ELR (cell line): ENCODE data around the gene TTYH3.

Source experiments
- DNase-seq: peaks from one replicate; pipeline ENCODE4 v3.0.0-alpha.2; 2015; ENCODE audit warnings: low read depth

TTYH3 gene

DNA sequence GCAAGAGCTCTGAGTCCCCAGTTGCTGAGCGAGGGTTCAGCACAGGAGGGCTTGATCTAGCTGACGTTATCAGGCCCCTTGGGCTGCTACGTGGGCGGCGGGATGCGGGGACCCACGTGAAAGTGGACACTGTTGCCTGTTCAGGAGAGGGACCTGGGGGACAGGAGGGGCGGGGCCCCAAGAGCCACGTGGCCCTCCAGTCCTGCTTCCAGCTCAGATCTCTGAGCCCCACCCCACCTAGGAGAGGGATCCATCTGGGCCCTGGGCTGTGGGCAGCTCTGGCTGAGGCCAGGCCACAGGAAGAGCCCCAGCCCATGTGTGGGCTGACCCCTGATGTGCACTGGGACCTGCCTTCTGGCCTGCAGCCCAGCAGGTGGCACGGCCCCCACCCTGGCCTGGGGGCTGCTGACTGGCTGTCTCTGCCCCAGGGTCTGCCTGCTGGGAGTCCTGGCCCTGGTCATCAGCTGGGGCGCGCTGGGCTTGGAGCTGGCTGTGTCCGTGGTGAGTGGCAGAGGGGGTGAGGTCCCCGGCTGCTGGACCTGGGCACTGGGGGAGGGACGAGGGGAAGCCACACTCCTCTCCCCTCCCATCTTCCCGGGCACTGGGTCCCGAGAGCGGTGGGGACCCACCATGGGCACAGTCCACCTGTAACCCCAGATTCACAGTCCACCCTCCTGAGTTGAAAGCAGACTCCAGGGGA lies 17.5 kb downstream of the TTYH3 start:
- DNase-seq, result no peak

DNA sequence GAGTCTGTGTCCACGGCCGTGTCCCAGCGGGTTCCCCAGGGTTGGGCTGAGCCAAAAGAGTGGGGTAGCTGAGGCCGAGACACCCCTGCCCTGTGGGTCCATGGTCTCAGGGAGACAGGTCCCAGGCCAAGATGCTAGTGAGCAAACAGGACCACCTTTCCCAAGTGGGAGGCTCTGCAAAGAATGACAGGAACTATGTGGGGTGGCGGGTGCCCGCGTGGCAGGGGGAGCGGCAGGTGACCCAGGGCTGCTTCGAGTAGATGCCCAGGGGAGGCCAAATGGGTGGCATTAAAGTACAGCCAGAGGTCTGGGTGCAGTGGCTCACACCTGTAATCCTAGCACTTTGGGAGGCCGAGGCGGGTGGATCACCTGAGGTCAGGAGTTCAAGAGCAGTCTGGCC lies 18.2 kb downstream of the TTYH3 start:
- no peak for DNase-seq

DNA sequence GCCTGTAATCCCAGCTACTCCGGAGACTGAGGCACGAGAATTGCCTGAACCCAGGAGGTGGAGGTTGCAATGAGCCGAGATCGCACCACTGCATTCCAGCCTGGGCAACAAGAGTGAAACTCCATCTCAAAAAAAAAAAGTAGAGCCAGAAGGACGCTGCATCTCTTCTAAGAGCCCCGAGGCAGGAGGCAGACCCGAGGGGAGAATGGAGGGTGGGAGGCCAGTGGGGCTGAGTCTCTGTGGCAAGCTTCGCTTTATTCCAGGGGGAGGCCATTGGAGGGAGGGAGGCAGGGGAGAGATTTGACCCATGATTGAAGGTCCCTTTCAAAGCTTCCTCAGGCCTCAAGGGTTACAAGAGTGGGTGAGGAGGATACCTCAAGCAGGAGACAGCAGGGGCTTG lies 18.7 kb downstream of the TTYH3 start:
- peak; percentile 26 for DNase-seq

DNA sequence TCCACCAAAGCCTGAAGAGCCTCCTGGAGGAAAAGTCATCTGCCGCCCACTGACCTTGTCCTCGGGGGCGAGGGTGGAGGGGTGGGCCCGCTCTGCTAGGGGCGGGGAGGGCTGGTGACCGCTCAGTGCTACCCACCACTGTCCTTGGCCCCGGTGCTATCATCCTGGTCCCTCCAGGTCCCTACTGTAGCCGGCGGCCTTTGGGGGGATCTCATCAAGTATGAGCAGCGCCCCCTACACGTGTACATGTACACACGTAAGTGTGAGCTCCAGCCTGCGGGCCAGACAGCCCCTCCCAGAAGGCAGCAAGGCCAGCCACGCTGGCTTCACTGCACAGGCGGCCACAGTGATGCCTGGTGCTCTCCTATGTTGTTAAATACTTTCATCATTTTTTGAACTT lies 19.6 kb downstream of the TTYH3 start:
- no peak for DNase-seq

DNA sequence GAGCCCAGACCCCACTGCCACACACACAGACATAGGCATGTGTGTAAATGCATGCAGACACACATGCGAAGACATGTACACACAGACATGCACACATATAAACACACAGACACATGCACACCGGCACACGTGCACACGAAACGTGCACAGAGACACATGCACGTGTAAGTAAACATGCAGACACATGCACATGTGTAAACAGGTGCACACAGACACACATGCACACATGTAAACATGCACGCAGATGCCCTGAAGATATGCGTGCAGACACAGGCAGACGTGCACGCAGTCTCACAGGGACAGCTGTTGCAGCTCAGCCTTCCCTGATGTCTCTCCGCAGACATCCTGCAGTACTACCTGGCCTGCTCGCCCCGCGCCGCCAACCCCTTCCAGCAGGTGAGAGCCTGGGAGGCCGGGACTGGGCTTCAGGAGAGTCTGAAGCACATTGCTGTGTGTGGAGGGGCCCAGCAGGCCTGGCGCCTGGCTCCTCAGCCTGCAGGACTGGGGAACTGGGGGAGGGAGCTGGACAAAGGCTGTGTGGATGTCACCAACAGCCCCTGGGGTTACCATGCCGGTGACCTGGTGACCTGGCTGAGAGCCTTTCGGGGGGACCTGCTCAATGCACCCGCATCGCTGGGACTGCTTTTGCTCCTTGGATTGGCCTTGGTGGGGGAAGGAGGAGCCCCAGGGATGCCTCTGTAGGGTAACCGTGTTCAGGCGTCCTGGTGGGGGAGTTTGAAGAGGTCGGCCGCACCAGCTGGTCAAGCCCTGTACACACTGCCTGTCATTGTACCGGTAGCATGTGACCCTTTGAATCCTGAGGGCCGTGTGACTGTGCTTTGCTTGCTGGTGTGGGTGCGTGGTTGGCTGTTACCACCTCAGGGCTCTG lies 20.3 kb downstream of the TTYH3 start:
- no peak for DNase-seq

DNA sequence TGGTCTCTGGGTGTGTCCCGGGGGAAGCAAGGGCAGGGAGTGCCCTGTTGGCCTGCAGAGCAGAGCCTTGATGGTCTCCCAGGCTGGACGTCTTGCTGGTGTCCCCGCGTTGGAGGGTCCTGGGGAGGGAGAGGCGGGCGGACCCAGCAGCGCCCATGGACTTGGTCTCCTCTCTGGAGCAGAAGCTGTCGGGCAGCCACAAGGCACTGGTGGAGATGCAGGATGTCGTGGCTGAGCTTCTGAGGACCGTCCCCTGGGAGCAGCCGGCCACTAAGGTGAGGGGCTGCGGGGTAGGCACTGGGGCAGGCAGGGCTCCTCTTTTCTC lies 20.9 kb downstream of the TTYH3 start:
- DNase-seq, result no peak

DNA sequence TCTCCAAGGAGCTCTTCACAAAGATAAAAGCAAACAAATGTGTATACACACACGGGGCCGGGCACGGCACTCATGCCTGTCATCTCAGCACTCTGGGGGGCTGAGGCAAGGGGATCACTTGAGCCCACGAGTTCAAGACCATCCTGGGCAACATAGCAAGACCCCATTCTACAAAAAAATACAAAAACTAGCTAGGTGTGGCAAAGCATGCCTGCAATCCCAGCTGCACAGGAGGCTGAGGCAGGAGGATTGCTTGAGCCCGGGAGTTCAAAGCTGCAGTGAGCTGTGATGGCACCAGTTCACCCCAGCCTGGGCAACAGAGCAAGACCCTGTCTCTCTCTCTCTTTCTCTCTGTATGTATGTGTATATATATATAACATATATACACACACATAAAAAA lies 22.3 kb downstream of the TTYH3 start:
- no peak for DNase-seq

DNA sequence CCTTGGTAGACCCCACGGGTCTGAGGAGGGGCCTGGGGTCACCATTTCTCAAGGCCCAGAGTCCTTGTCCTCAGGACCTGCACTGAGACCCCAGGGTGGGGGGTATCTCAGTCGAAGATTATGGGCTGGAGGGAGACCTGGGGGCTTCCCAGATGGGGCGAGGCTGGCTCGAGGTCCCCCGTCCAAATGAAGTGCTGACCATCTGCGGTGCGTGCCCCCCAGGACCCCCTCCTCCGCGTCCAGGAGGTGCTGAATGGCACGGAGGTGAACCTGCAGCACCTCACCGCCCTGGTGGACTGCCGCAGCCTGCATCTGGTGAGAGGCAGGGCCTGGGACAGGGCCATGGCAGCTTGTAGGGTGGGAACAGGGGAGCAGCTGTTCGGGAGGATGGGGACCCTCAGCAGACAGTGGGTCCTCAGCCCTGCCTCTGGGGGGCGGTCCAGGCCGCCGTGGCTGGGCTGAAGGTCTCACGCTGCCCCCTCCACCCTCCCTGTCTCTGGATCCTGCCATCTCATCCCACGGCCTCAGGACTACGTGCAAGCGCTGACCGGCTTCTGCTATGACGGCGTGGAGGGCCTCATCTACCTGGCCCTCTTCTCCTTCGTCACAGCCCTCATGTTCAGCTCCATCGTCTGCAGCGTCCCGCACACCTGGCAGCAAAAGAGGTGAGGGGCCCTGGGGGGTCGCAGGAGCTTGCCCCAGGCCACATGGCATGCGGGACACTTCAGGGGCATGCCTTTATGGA lies 24.3 kb downstream of the TTYH3 start:
- DNase-seq, result no peak

DNA sequence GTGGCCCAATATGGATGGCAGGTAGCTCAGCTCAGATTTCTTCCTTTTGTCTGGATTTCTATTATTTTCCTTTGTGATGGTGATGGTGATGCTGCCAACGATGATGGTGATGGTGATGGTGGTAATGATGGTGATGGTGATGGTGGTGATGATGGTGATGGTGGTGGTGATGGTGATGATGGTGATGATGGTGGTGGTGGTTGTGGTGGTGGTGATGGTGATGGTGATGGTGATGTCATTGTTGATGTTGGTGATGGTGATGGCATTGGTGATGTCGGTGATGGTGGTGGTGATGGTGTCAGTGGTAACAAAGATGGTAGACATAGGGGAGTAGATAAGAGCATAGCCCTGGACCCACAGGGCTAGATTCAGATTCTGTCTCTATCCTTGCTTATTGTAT lies 25.4 kb downstream of the TTYH3 start:
- no peak for DNase-seq

DNA sequence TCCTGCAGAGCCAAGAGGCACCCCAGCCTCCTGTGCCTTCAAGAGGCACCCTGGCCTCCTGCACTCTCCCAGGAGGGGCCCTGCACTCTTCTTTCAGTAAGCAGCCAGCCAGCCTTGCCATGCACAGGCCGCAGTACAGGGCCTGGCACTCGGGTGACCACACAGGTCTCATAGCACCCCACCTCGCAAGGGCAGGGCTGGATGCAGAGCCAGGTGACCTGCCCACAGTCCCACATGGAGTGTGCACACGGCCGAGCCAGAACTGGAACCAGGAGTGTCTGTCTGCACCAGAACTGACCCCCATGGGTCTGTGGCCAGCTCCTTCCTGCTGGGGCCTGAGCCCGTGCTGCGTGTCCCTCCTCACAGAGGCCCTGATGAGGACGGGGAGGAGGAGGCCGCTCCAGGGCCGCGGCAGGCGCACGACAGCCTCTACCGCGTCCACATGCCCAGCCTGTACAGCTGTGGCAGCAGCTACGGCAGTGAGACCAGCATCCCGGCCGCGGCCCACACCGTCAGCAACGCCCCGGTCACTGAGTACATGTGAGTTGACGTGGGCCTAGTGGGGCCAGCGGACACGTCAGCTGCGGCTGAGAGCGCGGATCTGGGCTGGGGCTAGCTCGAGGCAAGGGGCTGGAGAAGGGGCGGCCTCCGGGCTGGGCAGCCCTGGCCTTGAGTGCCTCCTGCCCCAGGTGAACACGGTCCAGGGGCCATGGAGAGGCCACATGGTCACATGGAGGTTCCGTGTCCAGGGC lies 26.3 kb downstream of the TTYH3 start:
- no peak for DNase-seq

DNA sequence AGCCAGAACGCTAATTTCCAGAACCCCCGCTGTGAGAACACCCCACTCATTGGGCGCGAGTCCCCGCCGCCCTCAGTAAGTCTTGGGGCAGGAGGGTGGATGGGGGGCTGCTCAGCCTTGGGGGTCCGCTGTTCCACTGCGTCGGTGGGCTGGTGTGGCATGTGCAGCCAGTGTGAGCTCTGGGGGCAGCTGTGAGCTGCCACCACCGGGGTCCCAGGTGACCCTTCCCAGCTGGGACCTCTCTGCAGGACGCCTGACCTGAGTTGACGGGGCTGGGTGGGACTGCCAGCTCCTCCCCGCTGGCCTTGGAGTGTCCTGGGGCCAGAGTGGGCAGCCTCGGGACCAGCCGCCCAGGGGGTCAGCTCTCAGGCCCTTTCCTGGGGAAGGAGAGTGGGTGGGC lies 27.2 kb downstream of the TTYH3 start:
- DNase-seq, result no peak

DNA sequence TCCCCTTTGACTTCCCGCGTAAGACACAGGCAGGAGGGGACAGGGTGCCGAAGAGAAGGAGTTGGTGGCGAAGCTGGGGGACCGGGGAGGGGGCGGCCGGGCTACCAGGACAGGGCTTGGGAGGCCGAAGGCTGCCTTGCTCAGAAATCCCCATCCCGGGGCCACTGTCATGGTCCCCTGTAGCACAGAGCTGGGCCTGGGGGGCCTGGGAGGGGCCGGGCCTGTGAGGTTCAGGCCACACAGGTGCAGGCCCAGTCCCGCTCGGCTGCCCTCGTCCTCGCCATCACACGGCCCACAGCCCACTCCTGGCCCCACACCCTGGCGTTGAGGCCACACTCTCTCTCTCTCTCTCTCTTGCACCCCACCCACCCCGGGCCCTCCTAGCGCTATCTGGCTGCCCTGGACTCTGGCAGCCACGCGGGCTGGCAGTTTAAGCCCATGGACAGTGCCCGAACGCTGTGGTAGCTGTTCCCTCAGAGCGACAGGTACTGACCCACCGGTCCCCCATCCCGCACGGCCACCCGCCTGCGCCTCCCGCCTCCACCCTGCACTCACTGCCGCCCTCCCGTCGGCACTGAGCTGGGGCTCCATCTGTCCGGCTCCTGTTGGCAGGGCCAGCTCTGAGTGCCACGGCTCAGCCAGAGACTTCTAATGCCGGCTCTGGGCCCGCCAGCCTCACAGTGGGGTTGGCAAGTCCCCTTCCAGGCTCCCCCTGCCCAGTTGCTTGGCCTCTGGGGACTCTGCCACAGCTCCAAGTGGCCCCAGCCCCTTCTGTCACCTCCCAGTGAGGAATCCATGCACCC lies 28.0 kb downstream of the TTYH3 start:
- no peak for DNase-seq

DNA sequence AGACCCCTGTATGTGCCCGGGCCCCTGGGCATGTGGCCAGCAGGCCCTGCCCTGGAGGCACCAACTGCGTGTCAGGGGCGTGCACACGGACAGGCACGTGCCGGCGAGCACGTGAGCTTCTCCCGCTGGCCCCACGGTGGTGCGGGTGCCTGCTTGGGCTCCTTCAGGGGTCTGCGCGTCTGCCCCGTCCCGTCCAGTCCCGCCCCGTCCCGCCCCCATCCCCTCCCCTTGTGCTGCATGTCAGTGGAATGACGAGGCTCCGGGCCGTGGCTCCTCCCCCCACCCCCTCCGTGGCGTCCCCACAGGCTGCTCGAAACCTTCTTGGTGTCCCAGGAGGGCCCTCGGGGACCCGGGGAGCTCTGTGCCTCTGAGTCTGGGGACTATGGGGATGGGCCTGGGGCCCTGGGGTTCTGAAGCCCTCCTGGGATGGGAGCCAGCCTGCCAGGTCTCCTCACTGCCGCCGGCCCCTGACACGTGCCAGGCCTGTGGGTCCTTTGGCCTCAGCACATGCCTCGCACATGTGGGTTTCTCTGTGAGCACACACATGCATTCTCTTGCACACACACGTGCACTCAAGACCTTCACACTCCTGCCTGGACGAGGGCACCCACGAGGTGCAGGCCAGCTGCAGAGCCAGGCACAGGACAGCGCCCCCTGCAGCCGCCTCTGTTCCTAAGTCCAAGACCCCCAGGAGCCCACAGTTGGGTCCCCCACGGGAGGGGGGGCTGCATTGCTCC lies 28.7 kb downstream of the TTYH3 start:
- no peak for DNase-seq

DNA sequence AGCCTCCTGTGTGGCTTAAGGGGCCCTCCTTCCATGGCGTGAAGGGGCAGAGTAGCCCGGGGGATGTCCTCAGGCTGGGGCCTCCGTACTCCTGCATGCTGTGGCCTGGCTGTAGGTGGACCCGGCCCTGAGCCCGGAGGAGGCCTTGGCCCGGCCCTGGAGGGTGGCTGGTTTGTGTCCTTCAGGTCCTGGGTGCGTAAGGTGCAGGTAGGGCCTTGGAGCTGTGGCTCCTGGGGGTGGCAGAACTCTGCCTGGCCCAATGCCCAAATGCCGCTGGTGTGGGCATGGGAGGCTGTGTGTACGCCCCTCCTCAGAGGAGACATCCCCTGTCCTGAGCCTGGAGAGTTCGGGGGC lies 29.3 kb downstream of the TTYH3 start:
- DNase-seq, result no peak

DNA sequence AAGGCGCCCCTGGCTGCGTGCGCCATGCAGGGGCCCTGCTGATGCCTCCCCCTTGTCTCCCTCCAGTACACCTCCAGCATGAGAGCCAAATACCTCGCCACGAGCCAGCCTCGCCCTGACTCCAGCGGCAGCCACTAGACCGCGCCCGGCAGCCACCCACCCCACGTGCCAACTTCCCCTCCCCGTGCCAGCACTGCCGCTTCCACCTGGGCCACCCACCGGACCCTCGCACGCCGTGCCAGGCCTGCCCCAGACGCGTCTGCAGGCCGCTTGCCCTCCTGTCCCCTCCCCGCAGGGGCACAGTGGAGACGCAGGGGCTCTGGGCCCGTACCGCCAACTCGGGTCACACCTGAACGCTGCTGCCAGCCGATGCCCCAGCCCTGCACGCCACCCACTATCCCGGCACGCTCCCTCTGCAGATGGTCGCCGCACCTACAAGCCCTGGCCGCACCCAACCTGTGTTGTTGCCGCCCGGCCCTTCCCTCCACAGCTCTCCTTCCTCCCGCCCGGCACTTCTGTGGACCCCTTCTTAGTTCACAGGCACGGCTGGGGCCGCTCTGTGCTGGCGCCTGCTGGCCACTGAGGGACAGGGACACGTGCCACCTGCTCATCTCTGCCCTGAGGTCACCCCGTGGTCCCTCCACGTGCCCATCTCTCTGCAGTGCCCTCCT lies 30.0 kb downstream of the TTYH3 start:
- DNase-seq, result no peak

DNA sequence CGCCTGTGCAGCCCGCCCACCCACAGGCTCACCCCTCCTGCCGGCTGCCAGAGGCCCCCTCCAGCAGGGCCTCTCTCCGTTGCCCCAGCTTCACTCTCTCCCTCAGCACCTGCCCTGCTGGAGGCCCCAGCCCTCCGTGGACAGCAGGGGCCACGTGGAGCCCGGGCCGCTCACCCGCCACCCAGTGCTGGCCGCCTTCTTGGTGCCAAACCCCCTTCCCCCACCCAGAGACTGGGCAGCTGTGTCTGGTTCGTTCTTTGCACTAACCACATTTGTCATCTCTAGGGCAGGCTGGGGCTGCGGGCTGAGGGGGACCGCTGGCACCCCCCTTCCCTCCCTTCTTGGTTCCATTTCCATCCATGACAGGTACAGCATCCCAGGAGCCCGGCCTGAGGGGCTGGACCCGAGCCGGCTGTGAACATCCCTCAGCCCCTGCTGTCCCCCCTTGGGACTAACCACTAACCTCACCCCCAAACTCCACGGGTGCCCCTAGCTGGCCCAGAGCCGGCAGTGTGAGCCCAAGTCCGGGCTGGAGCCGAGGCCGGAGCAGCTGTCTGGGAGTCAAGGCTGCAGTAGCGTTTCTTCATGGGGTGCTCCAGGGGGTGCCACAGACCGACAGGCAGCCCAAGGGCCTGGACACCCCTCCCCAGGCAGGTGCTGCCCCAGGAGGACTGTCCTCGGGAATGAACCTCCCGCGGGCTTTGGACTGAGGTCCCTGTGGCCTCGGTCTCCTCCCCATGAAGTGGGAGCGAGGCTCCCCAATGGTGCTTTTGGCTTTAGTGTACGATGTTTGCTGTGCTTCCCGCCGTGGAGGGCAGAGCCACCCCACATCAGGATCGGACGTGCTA lies 30.7 kb downstream of the TTYH3 start:
- no peak for DNase-seq

DNA sequence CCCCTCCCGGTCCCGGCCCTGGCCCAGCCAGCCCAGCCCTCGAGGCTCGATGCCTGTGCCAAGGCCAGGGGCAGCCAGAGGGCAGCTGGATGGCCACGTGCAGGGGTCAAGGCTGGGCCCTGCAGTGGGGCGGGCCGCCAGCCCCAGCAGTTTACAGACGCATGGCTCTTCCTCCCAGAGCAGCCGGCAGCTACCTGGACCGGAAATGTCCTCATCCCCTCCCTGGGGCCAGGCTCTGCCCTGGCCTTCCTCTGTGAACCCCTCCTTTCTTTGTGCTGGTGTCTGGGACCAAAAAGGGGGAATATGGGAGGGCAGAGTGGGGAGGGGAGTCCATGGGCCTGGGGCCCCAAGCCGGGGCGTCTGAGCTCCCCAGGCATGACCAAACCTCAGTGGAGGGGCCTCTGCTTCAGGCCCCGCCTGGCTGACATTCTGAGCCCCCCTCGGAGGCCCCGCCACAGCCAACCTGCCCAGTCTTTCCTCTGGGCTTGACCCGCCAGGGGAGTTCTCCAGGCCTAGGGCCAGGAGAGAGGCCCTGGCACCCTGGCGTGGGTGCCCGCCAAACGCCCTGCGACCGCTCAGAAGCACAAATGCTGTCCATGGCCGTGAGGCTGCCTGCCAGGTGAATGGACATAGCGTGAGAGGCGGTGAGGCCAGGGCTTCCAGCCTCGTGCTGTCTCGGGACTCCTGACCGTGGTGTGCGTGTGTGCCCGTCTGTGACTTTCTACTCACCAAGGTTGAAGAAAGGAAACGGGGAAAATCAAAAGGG lies 31.5 kb downstream of the TTYH3 start:
- no peak for DNase-seq

DNA sequence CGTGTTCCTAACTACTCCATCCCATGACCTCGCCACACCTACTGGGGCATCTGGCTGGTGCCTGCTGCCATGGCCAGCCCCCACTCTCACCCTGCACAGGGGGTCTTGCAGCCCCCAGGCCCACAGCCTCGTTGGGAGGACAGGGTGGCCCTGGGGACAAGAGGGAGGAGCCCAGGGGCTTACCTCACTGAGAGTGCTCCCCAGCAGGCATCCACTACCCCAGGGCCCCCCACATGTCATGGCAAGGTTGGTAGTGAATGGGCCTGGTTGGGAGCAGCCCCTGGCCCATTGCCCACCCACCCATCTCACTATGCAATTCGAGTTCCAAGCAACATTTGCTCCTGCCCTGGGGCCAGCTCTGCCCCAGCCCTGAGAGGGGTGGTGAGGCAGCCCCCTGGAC lies 32.2 kb downstream of the TTYH3 start:
- DNase-seq, result no peak

DNA sequence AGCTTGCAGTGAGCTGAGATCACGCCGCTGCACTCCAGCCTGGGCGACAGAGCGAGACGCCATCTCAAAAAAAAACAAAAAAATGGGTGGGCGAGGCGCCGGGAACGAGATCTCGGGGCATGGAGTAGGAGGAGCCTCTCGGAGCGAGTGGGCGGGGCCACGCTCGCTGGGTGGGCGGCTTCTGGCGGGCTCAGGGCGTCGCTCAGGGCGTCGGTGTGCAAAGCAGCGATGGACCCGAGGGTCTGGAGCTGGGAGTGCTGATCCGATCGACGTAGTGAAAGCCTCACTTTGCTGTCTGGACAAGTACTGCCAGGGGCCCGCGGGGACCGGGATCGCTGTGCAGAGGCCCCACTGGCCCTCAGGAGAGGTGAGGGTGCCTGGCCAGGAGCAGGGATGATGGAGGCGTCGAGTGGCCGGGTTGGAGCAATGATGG lies 33.6 kb downstream of the TTYH3 start:
- no peak for DNase-seq
